ENCODE data around the gene MEGF9. TPM values are rescaled to one million over a fixed set of nuclear protein-coding genes. Genes with fewer than 3 reads are reported as not detected.

The MEGF9 gene
- total RNA-seq, 1 experiment from 2014 or later = 8.3 TPM

DNA sequence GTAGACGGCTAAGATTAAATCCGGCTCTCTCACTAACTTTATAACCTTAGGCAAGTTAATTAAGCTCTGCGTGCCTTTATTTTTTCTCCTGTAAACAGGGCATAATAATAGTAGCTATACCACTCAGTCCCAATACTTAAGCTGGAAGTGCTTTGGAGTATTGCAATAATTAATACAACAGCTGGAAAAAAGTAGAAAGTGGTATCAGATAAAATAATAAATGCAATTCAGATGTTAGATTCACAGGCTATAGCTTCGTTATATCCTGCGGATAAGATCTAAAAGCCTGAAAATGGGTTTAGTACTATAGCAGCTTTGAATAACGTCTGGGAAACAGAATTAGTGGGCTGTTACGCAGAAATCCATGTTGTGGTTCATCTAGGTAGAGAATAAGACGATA is 51.8 kb downstream of the MEGF9 start:
- no peak overlapping the region for H3K4me2 ChIP-seq (ENCODE audit: low read length)
- ChIA-PET CTCF (no interaction called here), RAD21 (ENCODE audit: low non-redundant PET in 1 of 2, low total read pairs in 2 of 2, uncharacterized antibody in 2 of 2, unreplicated experiment in 2 of 2) (no interaction called here), POLR2A (no interaction called here)
- no peaks in the 10 kb centered on the region for H3K36me3 ChIP-seq (ENCODE audit: control insufficient read depth in 1 of 2, insufficient read depth in 2 of 2, low read length in 2 of 2)
- no peaks in the 10 kb centered on the region for H3K4me1 ChIP-seq (ENCODE audit: control insufficient read depth in 1 of 2, insufficient read depth in 2 of 2, low read length in 2 of 2)
- no peaks in the 10 kb centered on the region for H3K79me2 ChIP-seq (ENCODE audit: insufficient read depth, low read length)
- no peaks in the 10 kb centered on the region for H3K9me3 ChIP-seq (ENCODE audit: control insufficient read depth in 1 of 2, insufficient read depth in 1 of 2, low read depth in 1 of 2, low read length in 2 of 2)
- ATAC-seq (no peak), DNase-seq (ENCODE audit: low read depth, low spot score) (no peak)
- no peaks in the 10 kb centered on the region for H3K9me2 ChIP-seq (ENCODE audit: insufficient read depth)
- BruUV-seq (replicated peaks) = no TSS peak
- no peak overlapping the region for H3K27ac ChIP-seq (ENCODE audit: low read depth, low read length)
- no peak overlapping the region for H3K9ac ChIP-seq (ENCODE audit: low read length)
- H3K4me3 ChIP-seq (replicated peaks in 1 of 2; ENCODE audit: low read depth in 1 of 2, low read length in 2 of 2) = no peak overlapping the region
- H2AFZ ChIP-seq (ENCODE audit: low read depth, low read length, poor library complexity, severe bottlenecking) = no peak overlapping the region
- H3K27me3 ChIP-seq (ENCODE audit: insufficient read depth, low read length) = no peaks in the 10 kb centered on the region
- intact Hi-C loops (cut with micrococcal nuclease) = no loop called here
- H4K20me1 ChIP-seq (ENCODE audit: insufficient read depth) = no peaks in the 10 kb centered on the region
- no peak for TF ChIP-seq CEBPB (IDR thresholded peaks at IDR 0.05; ENCODE audit: low read depth)

DNA sequence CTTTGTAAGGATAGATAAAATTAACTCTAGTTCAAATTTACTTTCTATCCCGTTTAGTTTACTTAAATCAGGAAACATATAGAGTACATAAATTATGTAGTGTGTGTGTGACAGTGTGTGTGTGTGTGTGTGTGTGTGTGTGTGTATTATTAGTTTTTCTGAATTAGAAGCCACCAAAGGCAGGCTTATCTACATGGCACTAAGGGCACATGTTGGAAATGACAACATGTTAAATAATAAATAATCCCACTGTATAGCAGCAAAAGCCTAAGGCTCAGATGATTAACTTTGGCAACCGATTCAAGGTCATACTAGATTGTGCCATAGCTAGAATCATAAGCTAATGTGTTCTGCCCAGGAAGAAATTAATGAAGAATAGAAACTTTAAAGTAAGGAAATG is 54.6 kb downstream of the MEGF9 start:
- H4K20me1 ChIP-seq (ENCODE audit: insufficient read depth) = no peaks in the 10 kb centered on the region
- no peaks in the 10 kb centered on the region for H3K9me3 ChIP-seq (ENCODE audit: control insufficient read depth in 1 of 2, insufficient read depth in 1 of 2, low read depth in 1 of 2, low read length in 2 of 2)
- H3K27ac ChIP-seq (ENCODE audit: low read depth, low read length) = no peak overlapping the region
- no peaks in the 10 kb centered on the region for H3K9me2 ChIP-seq (ENCODE audit: insufficient read depth)
- no peak overlapping the region for H3K4me3 ChIP-seq (replicated peaks in 1 of 2; ENCODE audit: low read depth in 1 of 2, low read length in 2 of 2)
- H3K79me2 ChIP-seq (ENCODE audit: insufficient read depth, low read length) = no peaks in the 10 kb centered on the region
- ChIA-PET POLR2A (no interaction called here), RAD21 (ENCODE audit: low non-redundant PET in 1 of 2, low total read pairs in 2 of 2, uncharacterized antibody in 2 of 2, unreplicated experiment in 2 of 2) (no interaction called here), CTCF (no interaction called here)
- ATAC-seq (no peak), DNase-seq (ENCODE audit: low read depth, low spot score) (no peak)
- no peak overlapping the region for H2AFZ ChIP-seq (ENCODE audit: low read depth, low read length, poor library complexity, severe bottlenecking)
- no TSS peak for BruUV-seq (replicated peaks)
- H3K36me3 ChIP-seq (ENCODE audit: control insufficient read depth in 1 of 2, insufficient read depth in 2 of 2, low read length in 2 of 2) = no peaks in the 10 kb centered on the region
- TF ChIP-seq ATF3 (IDR thresholded peaks at IDR 0.05) (no peak), SIN3A (IDR thresholded peaks at IDR 0.05; ENCODE audit: low read depth) (no peak), ZNF274 (IDR thresholded peaks at IDR 0.05; ENCODE audit: low read depth, low read length) (no peak), RAD21 (IDR thresholded peaks at IDR 0.05; ENCODE audit: low read depth) (no peak), YY1 (IDR thresholded peaks at IDR 0.05; ENCODE audit: extremely low read depth, insufficient replicate concordance, low read depth, low read length) (no peak)
- TF ChIP-seq, protein P1, sequence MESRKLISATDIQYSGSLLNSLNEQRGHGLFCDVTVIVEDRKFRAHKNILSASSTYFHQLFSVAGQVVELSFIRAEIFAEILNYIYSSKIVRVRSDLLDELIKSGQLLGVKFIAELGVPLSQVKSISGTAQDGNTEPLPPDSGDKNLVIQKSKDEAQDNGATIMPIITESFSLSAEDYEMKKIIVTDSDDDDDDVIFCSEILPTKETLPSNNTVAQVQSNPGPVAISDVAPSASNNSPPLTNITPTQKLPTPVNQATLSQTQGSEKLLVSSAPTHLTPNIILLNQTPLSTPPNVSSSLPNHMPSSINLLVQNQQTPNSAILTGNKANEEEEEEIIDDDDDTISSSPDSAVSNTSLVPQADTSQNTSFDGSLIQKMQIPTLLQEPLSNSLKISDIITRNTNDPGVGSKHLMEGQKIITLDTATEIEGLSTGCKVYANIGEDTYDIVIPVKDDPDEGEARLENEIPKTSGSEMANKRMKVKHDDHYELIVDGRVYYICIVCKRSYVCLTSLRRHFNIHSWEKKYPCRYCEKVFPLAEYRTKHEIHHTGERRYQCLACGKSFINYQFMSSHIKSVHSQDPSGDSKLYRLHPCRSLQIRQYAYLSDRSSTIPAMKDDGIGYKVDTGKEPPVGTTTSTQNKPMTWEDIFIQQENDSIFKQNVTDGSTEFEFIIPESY (IDR thresholded peaks at IDR 0.05; ENCODE audit: extremely low read depth, insufficient replicate concordance, low read length) = no peak
- no peak overlapping the region for H3K9ac ChIP-seq (ENCODE audit: low read length)
- 0 out of 4 replicates have a peak, but pooled peaks cover 0 to 3% of the 10 kb centered on the region in 2 experiments for H3K4me1 ChIP-seq (ENCODE audit: control insufficient read depth in 1 of 2, insufficient read depth in 2 of 2, low read length in 2 of 2)
- intact Hi-C loops (cut with micrococcal nuclease) = no loop called here
- H3K27me3 ChIP-seq (ENCODE audit: insufficient read depth, low read length) = no peaks in the 10 kb centered on the region
- no peak overlapping the region for H3K4me2 ChIP-seq (ENCODE audit: low read length)
